ENCODE data around the gene BRI3BP.

BRI3BP gene

GRCh38 chr12:125025606-125026235 is 32.3 kb downstream of the BRI3BP start:
- TF ChIP-seq CTCF (IDR thresholded peaks at IDR 0.05), result no peak

- no peak for TF ChIP-seq CTCF (IDR thresholded peaks at IDR 0.05)
These were observed 34.7 kb downstream of the BRI3BP start for GRCh38 chr12:125028106-125028505.

GRCh38 chr12:125029761-125030358 is 36.4 kb downstream of the BRI3BP start:
- no peak for TF ChIP-seq CTCF (IDR thresholded peaks at IDR 0.05)

- no peak for TF ChIP-seq CTCF (IDR thresholded peaks at IDR 0.05)
These were observed 39.2 kb downstream of the BRI3BP start for GRCh38 chr12:125032466-125033152.

GRCh38 chr12:125033288-125033687 is 39.8 kb downstream of the BRI3BP start:
- TF ChIP-seq CTCF (IDR thresholded peaks at IDR 0.05), result no peak

- no peak for TF ChIP-seq CTCF (IDR thresholded peaks at IDR 0.05)
These were observed 45.7 kb downstream of the BRI3BP start for GRCh38 chr12:125038976-125039625.

- no peak for TF ChIP-seq CTCF (IDR thresholded peaks at IDR 0.05)
These were observed 55.6 kb downstream of the BRI3BP start for GRCh38 chr12:125049093-125049458.

All from LNCAP (cell line).